Cardiac muscle cell (in vitro differentiated cells and primary cell): Measurements from ENCODE around the gene ADAD1. TPM values are rescaled to one million over a fixed set of nuclear protein-coding genes. Genes with fewer than 3 reads are reported as not detected.
A peak's percentile ranks its signal among the peaks of the same experiment; 100 is the strongest.

Source experiments
- DNase-seq, 2 donors: peaks; one replicate each; pipeline versions ENCODE4 v3.0.0 to v3.0.0-alpha.2; 2010 to 2017; ENCODE audit warnings: low read depth in 1 of 2, low spot score in 1 of 2
- H3K27ac ChIP-seq: fragments of 200-600 bp; sonication (generic); 2 replicates; pipeline ENCODE4 v1.5.1; 2016
- H3K27me3 ChIP-seq: fragments of 200-600 bp; sonication (generic); 2 replicates; pipeline ENCODE4 v1.6.0; 2016; ENCODE audit warnings: control low read depth
- H3K36me3 ChIP-seq: fragments of 200-600 bp; sonication (generic); 2 replicates; pipeline ENCODE4 v1.5.1; 2016; ENCODE audit warnings: control low read depth
- H3K4me1 ChIP-seq: fragments of 200-600 bp; sonication (generic); 2 replicates; pipeline ENCODE4 v1.8.1; 2017; ENCODE audit warnings: low read depth, mild to moderate bottlenecking, mixed run types
- H3K4me3 ChIP-seq: fragments of 200-600 bp; sonication (generic); 2 replicates; pipeline ENCODE4 v1.5.1; 2016; ENCODE audit warnings: mild to moderate bottlenecking
- H3K9me3 ChIP-seq: fragments of 200-600 bp; sonication (generic); 2 replicates; pipeline ENCODE4 v1.5.1; 2017; ENCODE audit warnings: low read depth, mild to moderate bottlenecking, control low read depth
- CTCF ChIP-seq: IDR thresholded peaks from 2 replicates; pipeline ENCODE4 v1.5.1; 2012; ENCODE audit warnings: low read depth, mild to moderate bottlenecking, low read length
- polyA plus RNA-seq: library from polyadenylated mRNA; unstranded; fragments of >200 nt; fragmentation: Nextera tagmentation; extraction: Ambion mirVana; gene quantifications from 2 replicates; pipeline ENCODE4 v1.2.1, GENCODE V29; 2016
- total RNA-seq: library from RNA; depleted of rRNA; stranded (reverse); fragments of >200 nt; gene quantifications from 2 replicates; pipeline ENCODE4 v1.2.3, GENCODE V29; 2016

ADAD1 gene
- total and polyA plus RNA-seq, 2 experiments from 2014 or later: not detected

GRCh38 chr4:122453384-122453995, 74.7 kb downstream of the ADAD1 start:
- no peak for TF ChIP-seq CTCF
- H3K4me1 ChIP-seq: peaks cover 13% of the 10 kb centered on the region
- DNase-seq: no peak
- no peaks in the 10 kb centered on the region for H3K36me3 ChIP-seq
- H3K4me3 ChIP-seq: no peak overlapping the region
- no peak overlapping the region for H3K27ac ChIP-seq
- no peaks in the 10 kb centered on the region for H3K27me3 ChIP-seq
- H3K9me3 ChIP-seq: no peaks in the 10 kb centered on the region

DNA sequence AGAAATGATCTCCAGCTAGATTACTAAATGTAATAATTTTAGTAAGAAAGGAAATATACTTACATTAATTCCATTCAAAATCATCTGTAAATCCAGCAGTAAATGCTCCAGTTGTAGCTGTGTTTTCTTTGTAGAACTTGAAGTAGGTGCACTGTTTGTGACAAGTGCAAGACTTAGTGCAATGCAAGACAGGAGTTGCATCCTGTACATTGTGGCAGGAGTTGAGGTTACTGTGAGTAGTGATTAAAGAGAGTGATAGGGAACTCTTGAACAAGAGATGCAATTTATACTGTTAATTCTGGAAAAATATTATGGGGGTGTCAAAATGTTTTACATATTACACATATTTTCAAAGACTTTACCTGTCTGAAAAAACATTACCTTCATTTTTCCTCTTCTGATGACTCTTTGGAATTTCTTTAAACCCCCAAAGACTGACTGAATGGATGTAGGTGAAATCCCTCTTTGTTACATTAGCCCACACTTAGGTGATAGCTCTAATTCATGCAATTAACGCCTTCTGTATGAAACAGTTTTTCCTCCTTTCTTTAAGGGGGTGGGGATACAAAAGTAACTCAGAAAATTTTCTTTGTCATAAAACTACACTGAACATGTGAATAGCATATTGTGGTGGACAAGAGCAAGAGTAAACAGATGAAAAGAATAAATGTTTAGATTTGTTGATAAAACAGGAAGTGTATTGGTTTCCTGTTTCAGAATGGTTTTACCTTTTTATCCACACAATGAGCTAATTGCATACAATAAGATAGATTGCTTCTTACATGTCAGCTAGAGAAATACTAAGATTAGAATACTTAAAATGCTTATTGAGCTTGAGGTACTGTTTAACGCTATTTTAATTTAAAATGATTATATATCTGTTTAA, 77.7 kb downstream of the ADAD1 start, which contains the start of gene IL2:
IL2 (minus strand) TSS at position 495 of the 886 bp plus-strand sequence; CDS start at position 210, 285 bp downstream.
- TF ChIP-seq CTCF: no peak
- no peak for DNase-seq
- H3K9me3 ChIP-seq: no peaks in the 10 kb centered on the region
- peaks cover 23% of the 10 kb centered on the region for H3K4me1 ChIP-seq
- H3K27me3 ChIP-seq: no peaks in the 10 kb centered on the region
- H3K4me3 ChIP-seq: no peak within 1 kb of the TSS
- H3K27ac ChIP-seq: no peak within 1 kb of the TSS
- H3K36me3 ChIP-seq: no peaks in the 10 kb centered on the region

GRCh38 chr4:122458625-122459024, 79.8 kb downstream of the ADAD1 start:
- TF ChIP-seq CTCF: no peak
- H3K27me3 ChIP-seq: no peaks in the 10 kb centered on the region
- H3K4me1 ChIP-seq: peaks cover 20% of the 10 kb centered on the region
- no peaks in the 10 kb centered on the region for H3K9me3 ChIP-seq
- H3K27ac ChIP-seq: peak overlapping the region; percentile 64
- peak; percentile 4 to 56 for DNase-seq
- H3K36me3 ChIP-seq: no peaks in the 10 kb centered on the region
- no peak overlapping the region for H3K4me3 ChIP-seq

DNA sequence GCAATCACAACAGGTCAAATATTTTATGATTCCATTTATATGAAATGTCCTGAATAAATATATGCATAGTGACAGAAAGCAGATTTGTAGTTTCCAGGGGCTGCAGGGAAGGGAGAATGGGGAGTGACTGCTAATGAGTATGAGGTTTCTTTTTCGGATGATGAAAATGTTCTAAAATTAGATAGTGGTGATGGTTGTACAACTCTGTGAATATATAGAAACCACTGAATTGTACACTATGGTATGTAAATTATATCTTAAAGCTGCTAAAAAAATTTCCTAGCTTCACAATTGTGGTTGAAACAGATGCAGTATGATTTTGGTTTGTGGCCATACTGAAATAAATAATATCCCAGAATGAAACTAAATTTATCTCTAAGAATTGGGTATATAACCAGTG, 90.6 kb downstream of the ADAD1 start:
- Histone ChIP-seq H3K4me3 (no peak overlapping the region), H3K4me1 (no peaks in the 10 kb centered on the region), H3K27me3 (no peaks in the 10 kb centered on the region), H3K27ac (no peak overlapping the region), H3K9me3 (no peaks in the 10 kb centered on the region), H3K36me3 (no peaks in the 10 kb centered on the region)
- TF ChIP-seq CTCF: no peak
- no peak for DNase-seq

GRCh38 chr4:122475233-122475632, 96.4 kb downstream of the ADAD1 start:
- H3K9me3 ChIP-seq: no peaks in the 10 kb centered on the region
- H3K4me1 ChIP-seq: peaks cover 4% of the 10 kb centered on the region
- H3K4me3 ChIP-seq: no peak overlapping the region
- DNase-seq: no peak
- H3K27ac ChIP-seq: no peak overlapping the region
- no peaks in the 10 kb centered on the region for H3K36me3 ChIP-seq
- H3K27me3 ChIP-seq: no peaks in the 10 kb centered on the region
- TF ChIP-seq CTCF: no peak
